Activated CD4-positive, alpha-beta T cell treated with anti-CD3 and anti-CD28 coated beads, Interleukin-2, amount 50 U/mL, for 1 hour (primary cell): Measurements from ENCODE around the gene CCDC32.
"Not testable (repeated sequence)": the region's sequence is repeated elsewhere in the genome, so short reads cannot be mapped to it uniquely, and the experiment has no call there.

Experiments
- DNase-seq: peaks from one replicate; pipeline ENCODE4 v3.0.0-alpha.2; 2020

The CCDC32 gene

GRCh38 chr15:40564591-40565332 is at the start of gene CCDC32:
CCDC32 (minus strand) TSS chr15:40565042; CDS start chr15:40563015, 2,027 bp downstream.
- peak; percentile 90 for DNase-seq

GRCh38 chr15:40613080-40613479 is 48.2 kb upstream of the CCDC32 start:
- DNase-seq, result no peak

GRCh38 chr15:40603935-40604334 is 39.1 kb upstream of the CCDC32 start:
- DNase-seq, result no peak

- DNase-seq, result no peak
Measured at GRCh38 chr15:40600956-40601355, 36.1 kb upstream of the CCDC32 start.

GRCh38 chr15:40598672-40599071 is 33.8 kb upstream of the CCDC32 start:
- DNase-seq, result no peak

- no peak for DNase-seq
Measured at GRCh38 chr15:40598126-40598525, 33.3 kb upstream of the CCDC32 start.

GRCh38 chr15:40597024-40597423 is 32.2 kb upstream of the CCDC32 start:
- no peak for DNase-seq

- DNase-seq, result no peak
Measured at GRCh38 chr15:40595773-40596172, 30.9 kb upstream of the CCDC32 start.

GRCh38 chr15:40595219-40595618 is 30.4 kb upstream of the CCDC32 start:
- DNase-seq, result no peak

GRCh38 chr15:40594429-40594836 is 29.6 kb upstream of the CCDC32 start:
- DNase-seq, result no peak

- peak; percentile 82 for DNase-seq
Measured at GRCh38 chr15:40593588-40594428, 29.0 kb upstream of the CCDC32 start, which contains the start of gene KNL1. KNL1 (plus strand) TSS chr15:40594249; CDS start chr15:40602932, 8,683 bp downstream.

GRCh38 chr15:40593165-40593564 is 28.3 kb upstream of the CCDC32 start:
- DNase-seq, result no peak

GRCh38 chr15:40591389-40591788 is 26.5 kb upstream of the CCDC32 start:
- DNase-seq, result no peak

- DNase-seq, result no peak
Measured at GRCh38 chr15:40590667-40591050, 25.8 kb upstream of the CCDC32 start.

- DNase-seq, result no peak
Measured at GRCh38 chr15:40584191-40584590, 19.3 kb upstream of the CCDC32 start.

- DNase-seq, result no peak
Measured at GRCh38 chr15:40582726-40583246, 17.9 kb upstream of the CCDC32 start.

GRCh38 chr15:40581796-40582195 is 17.0 kb upstream of the CCDC32 start:
- DNase-seq, result not testable (repeated sequence)

- no peak for DNase-seq
Measured at GRCh38 chr15:40578892-40579291, 14.1 kb upstream of the CCDC32 start.

- not testable (repeated sequence) for DNase-seq
Measured at GRCh38 chr15:40576914-40577313, 12.1 kb upstream of the CCDC32 start.

- no peak for DNase-seq
Measured at GRCh38 chr15:40575113-40575512, 10.3 kb upstream of the CCDC32 start.

GRCh38 chr15:40569129-40569953 is 4.5 kb upstream of the CCDC32 start, which contains the start of gene RPUSD2:
RPUSD2 (plus strand) TSS chr15:40569299; CDS start chr15:40569338, 39 bp downstream.
- DNase-seq, result peak; percentile 91

- DNase-seq, result no peak
Measured at GRCh38 chr15:40567111-40567510, 2.3 kb upstream of the CCDC32 start.
